Brain microvascular endothelial cell (primary cell): ENCODE data around the gene NACC2.

Experiments
- DNase-seq: peaks from one replicate; pipeline ENCODE4 v3.0.0-alpha.2; 2020
- H3K27ac ChIP-seq: fragments of 250-450 bp; sonication (Bioruptor Pico); 2 replicates; pipeline ENCODE4 v1.5.1; 2020; ENCODE audit warnings: mild to moderate bottlenecking, moderate library complexity
- H3K27me3 ChIP-seq: fragments of 250-450 bp; sonication (Bioruptor Pico); replicated peaks from 2 replicates; pipeline ENCODE4 v1.5.1; 2020; ENCODE audit warnings: mild to moderate bottlenecking
- H3K36me3 ChIP-seq: fragments of 250-450 bp; sonication (Bioruptor Pico); replicated peaks from 2 replicates; pipeline ENCODE4 v1.5.1; 2020; ENCODE audit warnings: mild to moderate bottlenecking
- H3K4me3 ChIP-seq: 2 replicates; pipeline ENCODE4 v1.5.1; 2011; ENCODE audit warnings: low read depth, mild to moderate bottlenecking, control low read depth, low read length, moderate library complexity
- in situ Hi-C: cut with HindIII; loops from 2 replicates; pipeline ENCODE4 v1.10.0; 2017; ENCODE audit warnings: low sequenced_read_pairs, low pct_ligation_motif_present
- TF ChIP-seq, protein P1 (sequence below): IDR thresholded peaks from 2 replicates; pipeline ENCODE4 v1.5.1; 2011; ENCODE audit warnings: low read depth, mild to moderate bottlenecking, moderate library complexity, low read length, control low read depth, inconsistent platforms; ENCODE audit errors: missing control alignments

Gene NACC2

DNA sequence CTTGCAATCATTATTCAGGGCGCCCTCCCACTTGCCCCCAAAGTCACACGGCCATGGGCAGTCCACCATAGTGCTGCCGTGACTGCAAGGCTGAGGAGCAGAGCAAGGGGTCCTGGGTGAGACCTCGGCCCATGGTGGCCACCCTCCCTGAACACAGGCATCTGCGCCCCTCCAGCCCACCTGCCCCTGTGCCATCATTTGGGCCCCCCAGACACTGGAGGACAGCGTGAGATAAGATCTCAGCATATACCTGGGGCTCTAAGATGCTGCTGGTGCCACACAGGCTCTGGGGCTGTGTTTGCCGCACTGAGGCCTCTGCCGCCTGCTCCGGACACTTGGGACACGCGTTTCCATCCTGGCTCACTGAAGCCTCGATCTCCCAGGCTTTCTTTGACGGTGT, 20.1 kb upstream of the NACC2 start:
- Histone ChIP-seq H3K4me3 (no peak overlapping the region), H3K27me3 (no peaks in the 10 kb centered on the region), H3K36me3 (no peaks in the 10 kb centered on the region), H3K27ac (no peak overlapping the region)
- TF ChIP-seq, protein P1, sequence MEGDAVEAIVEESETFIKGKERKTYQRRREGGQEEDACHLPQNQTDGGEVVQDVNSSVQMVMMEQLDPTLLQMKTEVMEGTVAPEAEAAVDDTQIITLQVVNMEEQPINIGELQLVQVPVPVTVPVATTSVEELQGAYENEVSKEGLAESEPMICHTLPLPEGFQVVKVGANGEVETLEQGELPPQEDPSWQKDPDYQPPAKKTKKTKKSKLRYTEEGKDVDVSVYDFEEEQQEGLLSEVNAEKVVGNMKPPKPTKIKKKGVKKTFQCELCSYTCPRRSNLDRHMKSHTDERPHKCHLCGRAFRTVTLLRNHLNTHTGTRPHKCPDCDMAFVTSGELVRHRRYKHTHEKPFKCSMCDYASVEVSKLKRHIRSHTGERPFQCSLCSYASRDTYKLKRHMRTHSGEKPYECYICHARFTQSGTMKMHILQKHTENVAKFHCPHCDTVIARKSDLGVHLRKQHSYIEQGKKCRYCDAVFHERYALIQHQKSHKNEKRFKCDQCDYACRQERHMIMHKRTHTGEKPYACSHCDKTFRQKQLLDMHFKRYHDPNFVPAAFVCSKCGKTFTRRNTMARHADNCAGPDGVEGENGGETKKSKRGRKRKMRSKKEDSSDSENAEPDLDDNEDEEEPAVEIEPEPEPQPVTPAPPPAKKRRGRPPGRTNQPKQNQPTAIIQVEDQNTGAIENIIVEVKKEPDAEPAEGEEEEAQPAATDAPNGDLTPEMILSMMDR: no peak
- in situ Hi-C loops: no loop called here
- no peak for DNase-seq

GRCh38 chr9:136114610-136115009, 19.5 kb upstream of the NACC2 start:
- H3K27ac ChIP-seq: no peak overlapping the region
- in situ Hi-C loops: no loop called here

GRCh38 chr9:136112541-136112940, 17.5 kb upstream of the NACC2 start:
- in situ Hi-C loops: no loop called here
- H3K4me3 ChIP-seq: no peak overlapping the region
- no peak for DNase-seq
- H3K36me3 ChIP-seq: no peaks in the 10 kb centered on the region
- no peak overlapping the region for H3K27ac ChIP-seq
- TF ChIP-seq, protein P1: no peak
- no peaks in the 10 kb centered on the region for H3K27me3 ChIP-seq

More at GRCh38 chr9:136114610-136115009, 19.5 kb upstream of the NACC2 start:
- DNase-seq: no peak
- Histone ChIP-seq H3K27me3 (no peaks in the 10 kb centered on the region), H3K4me3 (no peak overlapping the region), H3K36me3 (no peaks in the 10 kb centered on the region)
- TF ChIP-seq, protein P1: no peak

DNA sequence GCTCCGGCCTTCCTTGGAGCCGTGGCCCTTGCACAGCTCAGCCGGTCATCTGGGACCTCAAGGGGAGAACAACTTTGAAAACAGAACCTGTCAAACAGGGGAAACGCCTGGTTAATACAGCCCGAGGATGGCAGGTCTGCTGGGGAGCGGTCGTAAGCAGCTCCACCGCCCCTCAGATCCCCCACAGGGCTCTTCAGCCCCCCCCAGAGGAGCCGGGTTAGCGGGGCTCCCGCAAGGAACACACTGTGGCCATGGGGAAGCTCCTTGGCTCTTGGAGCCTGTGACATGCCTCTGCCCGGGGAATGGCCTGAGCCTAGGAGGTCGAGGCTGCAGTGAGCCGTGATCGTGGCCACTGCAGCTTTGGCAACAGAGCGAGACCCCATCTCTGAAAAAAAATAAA, 16.8 kb upstream of the NACC2 start:
- TF ChIP-seq, protein P1: no peak
- in situ Hi-C loops: no loop called here
- H3K36me3 ChIP-seq: no peaks in the 10 kb centered on the region
- DNase-seq: no peak
- H3K27me3 ChIP-seq: no peaks in the 10 kb centered on the region
- H3K4me3 ChIP-seq: no peak overlapping the region
- H3K27ac ChIP-seq: no peak overlapping the region

DNA sequence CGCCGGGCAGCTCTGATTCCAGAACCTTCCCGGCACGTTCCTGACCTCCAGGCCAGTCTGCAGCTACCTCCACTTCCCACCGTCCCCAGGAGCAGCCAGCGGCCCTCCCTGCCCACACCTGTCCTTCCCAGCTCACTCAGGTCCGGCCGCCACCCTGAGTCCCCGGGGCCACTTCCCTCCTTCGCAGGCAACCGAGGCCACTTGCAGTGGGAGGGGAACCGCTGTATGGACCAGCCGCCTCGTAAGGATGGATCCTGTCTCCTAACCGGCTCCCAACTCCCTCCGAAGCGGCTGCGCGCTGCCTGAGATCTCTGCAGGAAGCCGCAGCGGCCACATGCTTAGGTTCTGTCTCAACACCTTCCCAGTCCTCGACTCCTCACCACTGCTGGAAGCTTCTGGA, 16.1 kb upstream of the NACC2 start:
- Histone ChIP-seq H3K36me3 (no peaks in the 10 kb centered on the region), H3K27ac (no peak overlapping the region), H3K27me3 (no peaks in the 10 kb centered on the region), H3K4me3 (no peak overlapping the region)
- no peak for DNase-seq
- TF ChIP-seq, protein P1: no peak
- in situ Hi-C loops: no loop called here

GRCh38 chr9:136110082-136111061, 15.3 kb upstream of the NACC2 start:
- DNase-seq: no peak
- Histone ChIP-seq H3K4me3 (peak overlapping the region; percentile 35), H3K27ac (no peak overlapping the region), H3K27me3 (no peaks in the 10 kb centered on the region), H3K36me3 (no peaks in the 10 kb centered on the region)
- in situ Hi-C loops: no loop called here
- TF ChIP-seq, protein P1: peak; percentile 60
